ENCODE measurements around the gene DIP2C.
"Not testable (repeated sequence)": the region's sequence is repeated elsewhere in the genome, so short reads cannot be mapped to it uniquely, and the experiment has no call there.

The DIP2C gene

DNA sequence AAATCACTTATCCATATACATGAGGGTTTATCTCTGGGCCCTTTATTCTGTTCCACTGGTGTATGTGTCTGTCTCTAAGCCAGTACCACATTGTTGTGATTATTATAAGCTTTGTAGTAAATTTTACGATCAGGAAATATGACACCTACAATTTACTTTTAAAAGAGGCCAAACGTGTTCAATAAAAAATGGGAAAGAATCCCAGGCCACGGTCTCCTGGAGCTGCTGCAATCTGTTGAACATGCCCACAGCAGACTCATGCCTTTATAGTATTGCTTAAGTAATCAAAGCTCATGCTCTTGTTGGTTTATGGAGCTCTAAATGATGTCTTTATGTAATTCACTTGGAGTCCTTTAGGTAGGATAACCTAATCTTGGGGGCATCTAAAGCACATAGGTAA, 281.2 kb downstream of the DIP2C start:
- Histone ChIP-seq H3K4me3 (ENCODE audit: low read length) (no peak overlapping the region), H3K9me3 (replicated peaks; ENCODE audit: low read length) (no peaks in the 10 kb centered on the region), H3K36me3 (ENCODE audit: insufficient read depth, low read length) (peaks cover 14% of the 10 kb centered on the region), H3K9ac (ENCODE audit: low read depth, low read length) (no peak overlapping the region), H3K4me1 (ENCODE audit: control insufficient read depth, insufficient read depth, low read length) (peaks cover 8% of the 10 kb centered on the region), H3K4me2 (ENCODE audit: low read length) (no peak overlapping the region), H3K27me3 (ENCODE audit: control insufficient read depth, insufficient read depth, low read length) (no peaks in the 10 kb centered on the region)

DNA sequence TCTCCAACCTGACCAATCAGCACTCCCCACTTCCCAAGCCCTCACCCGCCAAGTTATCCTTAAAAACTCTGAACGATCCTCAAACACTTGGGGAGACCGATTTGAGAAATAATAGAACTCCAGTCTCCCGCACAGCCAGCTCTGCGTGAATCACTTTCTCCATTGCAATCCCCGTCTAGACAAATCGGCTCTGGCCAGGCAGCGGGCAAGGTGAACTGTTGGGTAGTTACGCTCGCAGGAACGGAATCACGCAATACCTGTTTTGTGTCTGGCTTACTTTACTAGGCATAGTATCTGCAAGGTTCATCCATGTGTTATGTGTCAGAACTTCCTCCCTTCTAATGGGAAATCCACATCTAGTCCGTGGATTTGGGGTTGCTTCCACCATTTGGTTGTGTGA, 282.5 kb downstream of the DIP2C start:
- Histone ChIP-seq H3K4me2 (ENCODE audit: low read length) (no peak overlapping the region), H3K36me3 (ENCODE audit: insufficient read depth, low read length) (peaks cover 14% of the 10 kb centered on the region), H3K9ac (ENCODE audit: low read depth, low read length) (no peak overlapping the region), H3K9me3 (replicated peaks; ENCODE audit: low read length) (no peaks in the 10 kb centered on the region), H3K27me3 (ENCODE audit: control insufficient read depth, insufficient read depth, low read length) (no peaks in the 10 kb centered on the region), H3K4me3 (ENCODE audit: low read length) (no peak overlapping the region), H3K4me1 (ENCODE audit: control insufficient read depth, insufficient read depth, low read length) (peaks cover 8% of the 10 kb centered on the region)

DNA sequence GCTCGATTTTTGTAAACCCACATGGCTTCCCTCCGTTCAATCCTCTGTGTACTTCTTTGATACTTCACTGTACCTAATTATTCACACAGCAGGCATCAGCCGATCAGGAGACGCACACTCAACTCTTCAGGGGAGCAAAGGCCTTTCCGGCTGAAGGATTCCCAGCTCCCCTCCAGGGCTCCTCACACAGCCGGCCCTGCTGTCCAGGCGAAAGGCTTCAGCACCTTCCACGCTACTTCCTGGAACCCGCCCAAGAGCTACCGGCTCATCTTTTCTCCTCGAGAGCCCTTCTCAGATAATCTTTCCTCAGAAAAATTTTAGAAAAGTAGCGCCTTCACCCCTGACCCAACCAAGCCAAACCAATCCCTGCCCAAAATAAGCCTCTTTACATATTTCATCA, 283.8 kb downstream of the DIP2C start:
- Histone ChIP-seq H3K36me3 (ENCODE audit: insufficient read depth, low read length) (peaks cover 14% of the 10 kb centered on the region), H3K4me2 (ENCODE audit: low read length) (no peak overlapping the region), H3K9me3 (replicated peaks; ENCODE audit: low read length) (no peaks in the 10 kb centered on the region), H3K9ac (ENCODE audit: low read depth, low read length) (no peak overlapping the region), H3K4me3 (ENCODE audit: low read length) (no peak overlapping the region), H3K27me3 (ENCODE audit: control insufficient read depth, insufficient read depth, low read length) (no peaks in the 10 kb centered on the region), H3K4me1 (ENCODE audit: control insufficient read depth, insufficient read depth, low read length) (peaks cover 8% of the 10 kb centered on the region)

DNA sequence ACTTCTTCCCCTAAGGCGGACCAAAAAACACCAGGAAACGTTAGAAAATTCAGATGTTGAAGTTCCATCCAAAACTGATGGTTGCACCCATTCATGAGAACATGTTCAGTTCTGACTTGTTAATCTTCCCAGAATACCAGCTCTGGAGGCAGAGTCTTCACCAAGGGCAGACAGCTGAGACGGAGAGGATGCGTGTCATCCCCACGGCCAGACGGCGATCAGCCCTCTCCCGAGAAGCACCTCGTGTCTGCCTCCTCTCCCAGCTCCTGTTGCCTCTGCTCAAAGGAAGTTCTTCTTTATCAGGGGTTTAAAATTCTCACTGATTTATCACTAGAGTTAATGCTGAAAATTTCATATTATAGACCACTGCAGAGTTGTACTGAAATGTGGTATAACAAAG, 284.5 kb downstream of the DIP2C start:
- H3K4me1 ChIP-seq (ENCODE audit: control insufficient read depth, insufficient read depth, low read length) = peaks cover 8% of the 10 kb centered on the region
- no peak overlapping the region for H3K4me3 ChIP-seq (ENCODE audit: low read length)
- no peaks in the 10 kb centered on the region for H3K27me3 ChIP-seq (ENCODE audit: control insufficient read depth, insufficient read depth, low read length)
- no peak overlapping the region for H3K4me2 ChIP-seq (ENCODE audit: low read length)
- peaks cover 14% of the 10 kb centered on the region for H3K36me3 ChIP-seq (ENCODE audit: insufficient read depth, low read length)
- no peak overlapping the region for H3K9ac ChIP-seq (ENCODE audit: low read depth, low read length)
- no peaks in the 10 kb centered on the region for H3K9me3 ChIP-seq (replicated peaks; ENCODE audit: low read length)

DNA sequence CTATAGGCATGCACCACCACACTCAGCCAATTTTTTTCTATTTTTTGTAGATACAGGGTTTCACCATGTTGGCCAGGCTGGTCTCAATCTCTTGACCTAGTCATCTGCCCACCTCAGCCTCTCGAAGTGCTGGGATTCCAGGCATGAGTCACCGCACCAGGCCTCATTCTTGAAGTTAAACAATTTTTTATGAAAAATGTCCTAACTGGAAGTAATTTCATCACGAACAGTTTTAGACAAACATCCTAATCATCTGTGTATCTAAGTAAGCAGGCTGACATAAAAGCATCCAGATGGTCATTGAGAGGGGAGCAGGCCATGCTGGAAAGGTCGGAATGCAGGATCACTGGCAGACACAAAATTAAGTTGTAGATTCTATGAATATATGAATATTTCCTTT, 285.1 kb downstream of the DIP2C start:
- Histone ChIP-seq H3K9me3 (replicated peaks; ENCODE audit: low read length) (no peaks in the 10 kb centered on the region), H3K4me2 (ENCODE audit: low read length) (no peak overlapping the region), H3K4me1 (ENCODE audit: control insufficient read depth, insufficient read depth, low read length) (peaks cover 8% of the 10 kb centered on the region), H3K4me3 (ENCODE audit: low read length) (no peak overlapping the region), H3K27me3 (ENCODE audit: control insufficient read depth, insufficient read depth, low read length) (no peaks in the 10 kb centered on the region), H3K36me3 (ENCODE audit: insufficient read depth, low read length) (peaks cover 14% of the 10 kb centered on the region), H3K9ac (ENCODE audit: low read depth, low read length) (no peak overlapping the region)

DNA sequence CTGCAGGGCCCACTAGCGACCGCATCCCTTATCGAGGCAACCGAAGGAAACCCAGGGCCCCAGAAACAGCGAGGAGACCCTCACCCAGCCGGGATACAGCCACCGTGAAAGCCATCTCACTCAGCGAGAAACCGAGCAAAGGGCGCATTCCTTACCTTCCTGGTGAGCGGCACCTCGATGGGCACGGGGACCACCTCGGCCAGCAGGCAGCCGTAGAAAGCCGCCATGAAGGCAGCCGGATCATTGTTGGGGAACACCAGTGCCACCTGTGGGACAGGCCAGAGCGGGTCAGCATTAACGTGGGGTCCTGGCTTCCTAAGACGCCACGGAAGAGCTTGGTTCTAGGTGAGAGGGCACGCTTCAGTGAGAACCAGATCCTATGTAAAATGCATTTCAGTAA, 290.5 kb downstream of the DIP2C start:
- no peaks in the 10 kb centered on the region for H3K9me3 ChIP-seq (replicated peaks; ENCODE audit: low read length)
- no peak overlapping the region for H3K4me2 ChIP-seq (ENCODE audit: low read length)
- H3K4me3 ChIP-seq (ENCODE audit: low read length) = no peak overlapping the region
- H3K36me3 ChIP-seq (ENCODE audit: insufficient read depth, low read length) = no peaks in the 10 kb centered on the region
- H3K9ac ChIP-seq (ENCODE audit: low read depth, low read length) = no peak overlapping the region
- H3K27me3 ChIP-seq (ENCODE audit: control insufficient read depth, insufficient read depth, low read length) = no peaks in the 10 kb centered on the region
- no peaks in the 10 kb centered on the region for H3K4me1 ChIP-seq (ENCODE audit: control insufficient read depth, insufficient read depth, low read length)

DNA sequence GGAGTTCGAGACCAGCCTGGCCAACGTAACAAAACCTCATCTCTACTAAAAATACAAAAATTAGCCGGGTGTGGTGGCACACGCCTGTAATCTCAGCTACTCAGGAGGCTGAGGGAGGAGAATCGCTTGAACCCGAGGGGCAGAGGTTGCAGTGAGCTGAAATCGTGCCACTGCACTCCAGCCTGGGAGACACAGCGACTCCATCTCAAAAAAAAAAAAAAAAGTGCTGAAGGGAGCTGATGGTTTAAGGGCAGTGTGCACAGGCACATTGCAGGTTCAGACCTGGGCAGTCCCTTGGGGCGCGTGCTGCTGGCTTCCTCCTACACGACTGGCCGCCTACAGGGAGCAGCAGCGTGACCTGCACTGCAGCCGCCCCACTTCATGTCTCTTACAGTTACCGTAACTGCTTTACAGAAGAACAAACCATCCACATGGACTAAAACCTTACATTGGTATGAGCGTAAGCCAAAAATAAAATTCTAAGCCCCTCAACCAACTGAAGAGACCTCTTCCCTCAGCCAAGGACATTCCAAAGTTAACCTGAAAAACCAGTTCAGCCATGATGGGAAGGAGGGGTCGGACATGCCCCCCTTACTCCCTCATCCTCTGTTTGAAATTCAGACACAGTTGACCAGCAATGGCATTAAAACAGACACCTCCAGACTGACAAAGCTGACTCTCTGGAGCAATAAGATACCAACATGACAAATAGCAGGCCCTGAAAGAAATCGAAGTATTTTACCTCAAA, 292.0 kb downstream of the DIP2C start:
- Histone ChIP-seq H3K4me3 (ENCODE audit: low read length) (no peak overlapping the region), H3K9me3 (replicated peaks; ENCODE audit: low read length) (no peaks in the 10 kb centered on the region)

DNA sequence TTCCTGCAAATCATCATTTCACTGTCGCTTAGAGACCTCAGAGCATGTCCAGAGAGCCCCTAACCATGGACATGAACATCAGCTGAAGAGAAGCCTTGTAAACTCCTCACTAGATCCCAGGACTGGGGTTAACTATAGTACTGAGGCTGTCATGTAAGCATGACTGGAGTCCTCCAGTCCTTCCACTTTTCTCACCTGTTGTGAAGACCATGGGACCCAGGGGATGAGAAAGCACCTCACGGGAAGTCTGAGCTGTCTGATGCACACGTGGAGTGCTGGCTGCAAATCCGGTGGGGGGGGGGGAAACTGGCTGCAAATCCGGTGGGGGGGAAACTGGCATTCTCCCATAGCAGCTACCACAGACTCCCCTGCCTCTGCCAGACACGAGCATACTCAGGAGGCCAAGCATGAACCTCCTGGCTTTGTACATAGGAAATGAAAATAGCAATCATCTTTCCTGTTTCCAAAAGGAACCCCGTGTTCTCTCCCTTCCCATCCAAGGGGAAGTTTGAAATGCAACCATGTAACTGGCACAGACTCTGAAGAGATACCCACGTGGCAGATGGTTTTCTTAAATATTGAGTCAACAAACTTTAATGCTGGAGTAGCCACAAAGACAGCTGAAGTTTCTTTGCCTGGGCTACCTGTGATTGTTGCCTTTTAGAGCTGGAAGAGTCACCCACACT, 292.8 kb downstream of the DIP2C start:
- Histone ChIP-seq H3K9me3 (replicated peaks; ENCODE audit: low read length) (no peaks in the 10 kb centered on the region), H3K4me2 (ENCODE audit: low read length) (no peak overlapping the region), H3K4me3 (ENCODE audit: low read length) (no peak overlapping the region), H3K36me3 (ENCODE audit: insufficient read depth, low read length) (no peaks in the 10 kb centered on the region), H3K27me3 (ENCODE audit: control insufficient read depth, insufficient read depth, low read length) (no peaks in the 10 kb centered on the region), H3K4me1 (ENCODE audit: control insufficient read depth, insufficient read depth, low read length) (peaks cover 7% of the 10 kb centered on the region), H3K9ac (ENCODE audit: low read depth, low read length) (no peak overlapping the region)

More for the DNA sequence above, 292.0 kb downstream of the DIP2C start:
- no peak overlapping the region for H3K4me2 ChIP-seq (ENCODE audit: low read length)
- H3K27me3 ChIP-seq (ENCODE audit: control insufficient read depth, insufficient read depth, low read length) = no peaks in the 10 kb centered on the region
- H3K9ac ChIP-seq (ENCODE audit: low read depth, low read length) = no peak overlapping the region
- H3K36me3 ChIP-seq (ENCODE audit: insufficient read depth, low read length) = no peaks in the 10 kb centered on the region
- no peaks in the 10 kb centered on the region for H3K4me1 ChIP-seq (ENCODE audit: control insufficient read depth, insufficient read depth, low read length)

DNA sequence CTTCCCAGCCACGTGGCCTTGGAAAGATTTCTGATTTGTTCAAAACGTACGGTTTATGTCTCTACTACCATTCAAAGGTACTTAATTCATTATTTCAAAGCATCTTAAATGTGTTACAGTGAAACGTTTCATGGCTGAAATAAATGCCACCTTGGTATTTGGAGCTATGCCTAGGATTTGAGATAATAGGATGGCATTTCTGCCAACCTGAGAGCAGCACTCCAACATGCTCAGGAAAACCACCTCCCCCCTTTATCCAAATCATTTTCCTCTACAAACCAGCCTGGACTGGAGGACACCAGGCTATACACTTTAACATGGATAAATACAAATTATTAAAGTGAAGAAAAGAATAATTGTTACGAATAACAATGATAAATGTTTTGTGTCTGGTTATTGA, 293.4 kb downstream of the DIP2C start:
- Histone ChIP-seq H3K4me1 (ENCODE audit: control insufficient read depth, insufficient read depth, low read length) (peaks cover 12% of the 10 kb centered on the region), H3K36me3 (ENCODE audit: insufficient read depth, low read length) (no peaks in the 10 kb centered on the region), H3K9ac (ENCODE audit: low read depth, low read length) (no peak overlapping the region), H3K9me3 (replicated peaks; ENCODE audit: low read length) (no peaks in the 10 kb centered on the region), H3K4me3 (ENCODE audit: low read length) (no peak overlapping the region), H3K27me3 (ENCODE audit: control insufficient read depth, insufficient read depth, low read length) (no peaks in the 10 kb centered on the region), H3K4me2 (ENCODE audit: low read length) (no peak overlapping the region)

DNA sequence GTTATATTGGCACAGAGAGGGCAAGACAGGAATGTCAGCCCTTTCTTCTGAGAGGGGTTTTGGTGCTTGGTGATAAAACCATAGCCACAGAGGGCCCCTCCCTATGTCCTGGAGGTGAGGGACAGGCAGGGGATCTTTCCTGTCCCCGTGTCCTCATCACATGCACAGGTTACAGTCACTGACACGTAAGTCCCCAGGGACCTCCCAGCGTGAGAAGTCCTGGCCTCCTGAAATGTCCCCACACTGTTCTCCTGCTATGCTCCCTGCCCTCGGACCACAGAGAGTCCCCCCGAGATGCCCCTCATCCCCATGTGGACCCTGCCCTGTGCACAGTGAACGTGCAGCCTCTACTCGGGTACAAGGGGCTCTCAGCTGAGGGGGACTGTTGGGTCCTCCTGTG, 293.8 kb downstream of the DIP2C start:
- Histone ChIP-seq H3K4me1 (ENCODE audit: control insufficient read depth, insufficient read depth, low read length) (peaks cover 13% of the 10 kb centered on the region), H3K36me3 (ENCODE audit: insufficient read depth, low read length) (no peaks in the 10 kb centered on the region), H3K4me2 (ENCODE audit: low read length) (no peak overlapping the region), H3K9me3 (replicated peaks; ENCODE audit: low read length) (no peaks in the 10 kb centered on the region), H3K27me3 (ENCODE audit: control insufficient read depth, insufficient read depth, low read length) (no peaks in the 10 kb centered on the region), H3K9ac (ENCODE audit: low read depth, low read length) (no peak overlapping the region), H3K4me3 (ENCODE audit: low read length) (no peak overlapping the region)

DNA sequence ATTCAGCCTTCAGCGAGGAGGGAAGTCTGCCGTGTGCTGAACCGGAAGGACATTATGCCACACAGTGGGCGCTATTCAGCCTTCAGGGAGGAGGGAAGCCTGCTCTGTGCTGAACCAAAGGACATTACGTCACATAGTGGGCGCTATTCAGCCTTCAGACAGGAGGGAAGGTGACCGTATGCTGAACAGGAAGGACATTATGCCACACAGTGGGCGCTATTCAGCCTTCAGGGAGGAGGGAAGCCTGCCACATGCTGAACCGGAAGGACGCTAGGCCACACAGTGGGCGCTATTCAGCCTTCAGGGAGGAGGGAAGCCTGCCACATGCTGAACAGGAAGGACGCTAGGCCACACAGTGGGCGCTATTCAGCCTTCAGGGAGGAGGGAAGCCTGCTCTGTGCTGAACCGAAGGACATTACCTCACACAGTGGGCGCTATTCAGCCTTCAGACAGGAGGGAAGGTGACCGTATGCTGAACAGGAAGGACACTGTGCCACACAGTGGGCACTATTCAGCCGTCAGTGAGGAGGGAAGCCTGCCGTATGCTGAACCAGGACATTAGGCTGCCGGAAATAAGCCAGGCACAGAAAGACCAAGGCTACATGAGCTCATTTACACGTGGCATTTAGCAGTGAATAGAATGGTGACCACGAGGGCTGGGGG, 294.9 kb downstream of the DIP2C start:
- H3K9me3 ChIP-seq (replicated peaks; ENCODE audit: low read length); H3K9ac ChIP-seq (ENCODE audit: low read depth, low read length); H3K4me3 ChIP-seq (ENCODE audit: low read length); H3K4me2 ChIP-seq (ENCODE audit: low read length); H3K27me3 ChIP-seq (ENCODE audit: control insufficient read depth, insufficient read depth, low read length): not testable (repeated sequence)
- H3K36me3 ChIP-seq (ENCODE audit: insufficient read depth, low read length) = peaks cover 11% of the 10 kb centered on the region
- peaks cover 13% of the 10 kb centered on the region for H3K4me1 ChIP-seq (ENCODE audit: control insufficient read depth, insufficient read depth, low read length)
